GM12892 (cell line): Measurements from ENCODE around the gene LRRC10B.

Experiments used
- DNase-seq: peaks from one replicate; pipeline ENCODE4 v3.0.0; 2011; ENCODE audit not compliant: insufficient read length
- FAIRE-seq: peaks from 2 replicates; lab custom pipeline; 2011; peaks lifted over from hg19 to GRCh38; lab: Jason Lieb, UNC
- POLR2A ChIP-seq: IDR thresholded peaks from 2 replicates; pipeline ENCODE4 v1.6.1; 2011; ENCODE audit warnings: low read depth, low read length, control low read depth
- POLR2AphosphoS5 ChIP-seq: IDR thresholded peaks from 2 replicates; pipeline ENCODE4 v1.6.1; 2011; ENCODE audit warnings: low read depth, low read length, control low read depth
- TAF1 ChIP-seq: IDR thresholded peaks from 2 replicates; pipeline ENCODE4 v1.6.1; 2011; ENCODE audit warnings: low read depth, mild to moderate bottlenecking, control low read depth, low read length, borderline replicate concordance

LRRC10B gene

GRCh38 chr11:61502522-61502921 is 6.0 kb upstream of the LRRC10B start:
- FAIRE-seq (no peak), DNase-seq (no peak)
- TF ChIP-seq POLR2AphosphoS5, result no peak
- no peak for TF ChIP-seq POLR2A
- no peak for TF ChIP-seq TAF1

DNA sequence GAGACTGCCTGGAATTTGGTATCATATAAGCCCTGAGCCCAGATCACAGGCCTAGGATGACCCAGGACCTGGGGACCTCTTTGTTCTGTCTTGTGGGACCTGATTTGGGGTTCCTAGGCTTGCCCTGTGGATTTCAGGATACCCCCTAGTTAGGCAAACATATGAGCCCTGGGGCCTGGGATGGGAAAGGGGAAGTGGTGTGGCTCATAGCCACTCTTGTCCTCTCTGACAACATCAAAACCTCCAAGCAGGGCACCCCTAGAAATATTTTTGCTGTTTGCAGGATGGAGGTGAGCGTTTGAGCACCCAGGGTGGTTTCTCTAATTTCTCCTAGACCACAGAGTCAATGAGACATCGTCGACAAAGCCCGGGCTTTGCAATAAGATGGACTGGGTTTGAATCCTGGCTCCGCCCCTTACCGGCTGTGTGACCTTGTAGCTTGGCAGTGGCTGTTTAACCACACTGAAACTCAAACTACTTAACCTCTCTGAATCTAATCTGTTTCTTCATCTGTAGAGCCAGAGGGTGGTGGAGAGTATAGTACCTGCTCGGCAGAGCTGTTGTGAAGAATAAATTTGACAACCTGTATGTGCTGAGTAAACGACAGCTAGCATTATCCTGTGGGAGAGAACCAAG is 5.3 kb upstream of the LRRC10B start:
- FAIRE-seq, result no peak
- TF ChIP-seq POLR2A, result no peak
- no peak for DNase-seq

DNA sequence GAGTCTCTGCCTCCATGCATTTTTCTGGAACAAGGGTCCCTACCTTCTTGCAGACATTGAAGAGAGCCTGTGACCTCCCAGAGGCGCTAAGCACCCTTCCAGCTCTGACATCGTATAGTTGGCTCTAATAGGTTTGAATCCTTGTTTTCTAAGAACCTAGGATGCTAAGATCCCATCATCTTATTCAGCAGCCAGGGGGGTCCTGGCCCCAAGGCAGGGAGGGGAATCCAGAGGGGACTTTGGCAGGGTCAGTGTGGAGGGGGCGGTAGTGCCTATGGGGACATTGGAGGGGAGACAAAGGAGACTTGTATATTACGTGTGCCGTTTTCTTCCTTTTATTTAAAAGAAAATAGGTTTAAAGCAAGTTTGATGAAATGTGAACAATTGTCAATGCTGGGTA is 3.4 kb upstream of the LRRC10B start:
- FAIRE-seq, result no peak
- DNase-seq, result no peak

DNA sequence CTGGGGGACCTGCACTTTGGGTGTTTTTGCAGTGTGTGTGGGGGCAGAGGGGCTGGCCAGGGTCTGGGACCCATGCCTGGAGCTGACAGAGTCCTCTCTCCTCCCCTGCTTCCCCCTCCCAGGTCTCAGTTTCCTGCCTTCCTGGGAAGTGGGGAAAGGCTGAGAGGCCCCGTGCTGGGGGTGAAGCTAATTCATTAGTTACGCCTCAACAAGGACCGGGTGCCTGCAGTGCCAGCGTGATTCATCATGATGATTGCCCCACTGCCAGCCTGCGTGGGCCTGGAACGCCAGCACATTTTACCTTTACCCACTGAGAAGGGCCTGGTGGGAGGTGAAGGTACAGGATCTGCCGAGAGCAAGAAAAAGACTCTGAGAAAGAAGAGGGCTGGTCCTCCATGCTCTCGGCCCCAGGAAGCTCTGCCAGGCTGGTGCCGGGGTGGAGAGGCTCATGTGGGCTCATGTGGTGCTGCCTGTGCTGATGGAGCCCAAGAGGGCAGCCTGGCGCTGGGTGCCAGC is 2.9 kb upstream of the LRRC10B start:
- DNase-seq (no peak), FAIRE-seq (no peak)
- TF ChIP-seq POLR2AphosphoS5 (no peak), TAF1 (no peak), POLR2A (no peak)

More for the DNA sequence above, 3.4 kb upstream of the LRRC10B start:
- no peak for TF ChIP-seq POLR2AphosphoS5
- TF ChIP-seq TAF1, result no peak

GRCh38 chr11:61507012-61507768 is 1.4 kb upstream of the LRRC10B start:
- TF ChIP-seq TAF1 (no peak), POLR2A (no peak), POLR2AphosphoS5 (no peak)
- FAIRE-seq, result no peak

DNA sequence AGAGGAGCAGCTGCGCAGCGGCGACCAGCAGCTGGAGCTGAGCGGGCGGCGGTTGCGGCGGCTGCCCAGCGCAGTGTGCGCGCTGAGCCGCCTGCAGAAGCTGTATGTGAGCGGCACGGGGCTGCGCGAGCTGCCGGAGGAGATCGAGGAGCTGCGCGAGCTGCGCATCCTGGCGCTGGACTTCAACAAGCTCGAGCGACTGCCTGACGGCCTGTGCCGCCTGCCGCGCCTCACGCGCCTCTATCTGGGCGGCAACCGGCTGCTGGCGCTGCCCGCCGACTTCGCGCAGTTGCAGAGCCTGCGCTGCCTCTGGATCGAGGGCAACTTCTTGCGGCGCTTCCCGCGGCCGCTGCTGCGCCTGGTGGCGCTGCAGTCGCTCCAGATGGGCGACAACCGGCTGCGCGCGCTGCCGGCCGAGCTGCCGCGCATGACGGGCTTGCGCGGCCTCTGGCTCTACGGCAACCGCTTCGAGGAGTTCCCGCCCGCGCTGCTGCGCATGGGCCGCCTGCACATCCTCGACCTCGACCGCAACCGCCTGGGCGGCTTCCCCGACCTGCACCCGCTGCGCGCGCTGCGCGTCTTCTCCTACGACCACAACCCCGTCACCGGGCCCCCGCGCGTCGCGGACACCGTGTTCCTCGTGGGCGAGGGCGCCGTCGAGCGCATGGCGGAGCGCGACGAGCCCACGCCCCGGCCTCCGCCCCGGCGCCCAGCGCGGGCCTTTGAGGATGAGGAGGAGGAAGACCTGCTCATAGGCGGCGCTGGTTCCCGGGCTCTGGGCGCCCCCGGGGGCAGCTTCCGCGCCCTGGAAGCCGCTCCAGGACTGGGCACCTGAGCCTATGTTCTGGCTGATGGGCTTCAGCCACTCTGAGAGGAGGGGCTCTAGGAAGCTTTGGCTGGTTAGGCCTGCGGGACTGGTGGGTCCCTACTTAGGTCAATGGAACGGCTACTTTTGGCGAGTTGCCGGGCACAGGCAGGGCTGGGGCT is 787 bp downstream of the LRRC10B start:
- DNase-seq (peak; percentile 67), FAIRE-seq (no peak)
- no peak for TF ChIP-seq POLR2A
- no peak for TF ChIP-seq TAF1
- no peak for TF ChIP-seq POLR2AphosphoS5

More at GRCh38 chr11:61507012-61507768, 1.4 kb upstream of the LRRC10B start:
- DNase-seq, result no peak

- DNase-seq, result no peak
- no peak for FAIRE-seq
- TF ChIP-seq POLR2AphosphoS5 (no peak), TAF1 (no peak), POLR2A (no peak)
Observed at GRCh38 chr11:61510166-61510919, 1.8 kb downstream of the LRRC10B start.

- TF ChIP-seq TAF1 (no peak), POLR2AphosphoS5 (no peak), POLR2A (no peak)
- DNase-seq (no peak), FAIRE-seq (no peak)
Observed at GRCh38 chr11:61510974-61511373, 2.4 kb downstream of the LRRC10B start.

GRCh38 chr11:61511383-61511782 is 2.8 kb downstream of the LRRC10B start:
- no peak for TF ChIP-seq TAF1
- no peak for TF ChIP-seq POLR2AphosphoS5
- TF ChIP-seq POLR2A, result no peak
- no peak for DNase-seq

GRCh38 chr11:61512435-61512834 is 3.9 kb downstream of the LRRC10B start:
- FAIRE-seq (no peak), DNase-seq (no peak)
- TF ChIP-seq TAF1 (no peak), POLR2AphosphoS5 (no peak)

More at GRCh38 chr11:61511383-61511782, 2.8 kb downstream of the LRRC10B start:
- no peak for FAIRE-seq

- DNase-seq, result no peak
- no peak for FAIRE-seq
- TF ChIP-seq TAF1 (no peak), POLR2A (no peak), POLR2AphosphoS5 (no peak)
Observed at GRCh38 chr11:61513143-61513765, 4.7 kb downstream of the LRRC10B start.
